ENCODE measurements around the gene CRACR2B. TPM values are rescaled to one million over a fixed set of nuclear protein-coding genes. Genes with fewer than 3 reads are reported as not detected.

Gene CRACR2B
- total and polyA plus RNA-seq, 10 of the 15 experiments (the other 5 are each of a cell fraction or from before 2014, with no cell fraction given): 0.10 to 33.7 (median 12.7) TPM

- TF ChIP-seq CUX1 (IDR thresholded peaks at IDR 0.05; ENCODE audit: insufficient replicate concordance, low read depth, low read length) (no peak), SMC3 (IDR thresholded peaks at IDR 0.05; ENCODE audit: borderline replicate concordance, low read length) (no peak)
Measured at GRCh38 chr11:871472-871871, 43.8 kb downstream of the CRACR2B start (continued).

GRCh38 chr11:872799-873198 is 45.1 kb downstream of the CRACR2B start:
- BruUV-seq (replicated peaks): no TSS peak
- 82% methylated on average over 9 of the region's 9 CpGs for WGBS (ENCODE audit: insufficient coverage, insufficient replicate concordance, low lambda C conversion rate, missing lambda C conversion rate)

More at GRCh38 chr11:872799-873198, 45.1 kb downstream of the CRACR2B start:
- no peak for TF ChIP-seq CREM (IDR thresholded peaks at IDR 0.05; ENCODE audit: low read depth)
- 0 out of 2 replicates have a peak, but pooled peaks have one; percentile 16 for TF ChIP-seq POLR2A (IDR thresholded peaks at IDR 0.05; ENCODE audit: low read depth, low read length)
- DNase-seq (ENCODE audit: low read depth, low spot score) (no peak), FAIRE-seq (no peak), ATAC-seq (no peak)
- in situ Hi-C loops (cut with MboI) (no loop called here), intact Hi-C loops (cut with micrococcal nuclease; ENCODE audit: unreplicated experiment) (no loop called here)
- H3K9me3 ChIP-seq (replicated peaks; ENCODE audit: control insufficient read depth, insufficient read depth, low read length): no peaks in the 10 kb centered on the region
- H4K20me1 ChIP-seq (ENCODE audit: control insufficient read depth, insufficient read depth): no peaks in the 10 kb centered on the region
- no peak overlapping the region for H2AFZ ChIP-seq (ENCODE audit: control insufficient read depth, low read depth, low read length)
- H3K4me2 ChIP-seq (ENCODE audit: control insufficient read depth, insufficient read depth): no peak overlapping the region
- H3K27me3 ChIP-seq (replicated peaks in 1 of 2; ENCODE audit: control insufficient read depth in 2 of 2, insufficient read depth in 2 of 2, low read length in 1 of 2): no peaks in the 10 kb centered on the region
- ChIA-PET POLR2A (no interaction called here), RAD21 (ENCODE audit: unreplicated experiment) (no interaction called here), CTCF (no interaction called here), SMC1A (ENCODE audit: uncharacterized antibody, unreplicated experiment) (no interaction called here)
- no peaks in the 10 kb centered on the region for H3K4me1 ChIP-seq (ENCODE audit: control insufficient read depth, insufficient read depth, low read length)
- H3K4me3 ChIP-seq: no peak overlapping the region
- H3K79me2 ChIP-seq (ENCODE audit: control insufficient read depth, insufficient read depth, low read length): no peaks in the 10 kb centered on the region
- no peak overlapping the region for H3K9ac ChIP-seq (ENCODE audit: control insufficient read depth, insufficient read depth, low read length)
- H3K36me3 ChIP-seq (ENCODE audit: control insufficient read depth in 2 of 2, insufficient read depth in 2 of 2, low read length in 1 of 2): no peaks in the 10 kb centered on the region; a peak in 1 of 4 replicates
- H3K27ac ChIP-seq (ENCODE audit: control insufficient read depth, insufficient read depth): no peak overlapping the region
